HFF-Myc (cell line): ENCODE data around the gene PROZ.

ENCODE experiments used
- DNase-seq: peaks from one replicate; pipeline ENCODE4 v3.0.0-alpha.2; 2011; ENCODE audit warnings: low read depth; ENCODE audit errors: extremely low read depth
- H3K4me3 ChIP-seq: replicated peaks from 2 replicates; pipeline ENCODE4 v1.5.1; 2011; ENCODE audit warnings: low read depth, mild to moderate bottlenecking, control low read depth, low read length
- CTCF ChIP-seq: IDR thresholded peaks from 2 replicates; pipeline ENCODE4 v1.5.1; 2012; ENCODE audit warnings: mild to moderate bottlenecking, low read depth, low read length, control low read depth; ENCODE audit errors: missing control alignments

PROZ gene

GRCh38 chr13:113144255-113144629 is 14.2 kb upstream of the PROZ start:
- no peak for DNase-seq
- no peak for TF ChIP-seq CTCF
- H3K4me3 ChIP-seq, result no peak overlapping the region

DNA sequence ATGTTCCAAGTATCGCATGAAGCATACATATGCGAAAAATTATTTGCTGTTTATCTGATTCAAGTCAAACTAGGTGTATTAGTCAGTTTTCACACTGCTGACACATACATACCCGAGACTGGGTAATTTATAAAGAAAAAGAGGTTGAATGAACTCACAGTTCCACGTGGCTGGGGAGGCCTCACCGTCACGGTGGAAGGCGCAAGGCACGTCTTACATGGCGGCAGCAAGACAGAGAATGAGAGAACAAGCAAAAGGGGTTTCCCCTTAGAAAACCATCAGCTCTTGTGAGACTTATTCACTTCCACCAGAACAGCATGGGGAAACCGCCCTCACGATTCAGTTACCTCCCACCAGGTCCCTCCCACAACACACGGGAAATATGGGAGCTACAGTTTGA is 13.0 kb upstream of the PROZ start:
- no peak overlapping the region for H3K4me3 ChIP-seq
- DNase-seq, result no peak
- TF ChIP-seq CTCF, result no peak

DNA sequence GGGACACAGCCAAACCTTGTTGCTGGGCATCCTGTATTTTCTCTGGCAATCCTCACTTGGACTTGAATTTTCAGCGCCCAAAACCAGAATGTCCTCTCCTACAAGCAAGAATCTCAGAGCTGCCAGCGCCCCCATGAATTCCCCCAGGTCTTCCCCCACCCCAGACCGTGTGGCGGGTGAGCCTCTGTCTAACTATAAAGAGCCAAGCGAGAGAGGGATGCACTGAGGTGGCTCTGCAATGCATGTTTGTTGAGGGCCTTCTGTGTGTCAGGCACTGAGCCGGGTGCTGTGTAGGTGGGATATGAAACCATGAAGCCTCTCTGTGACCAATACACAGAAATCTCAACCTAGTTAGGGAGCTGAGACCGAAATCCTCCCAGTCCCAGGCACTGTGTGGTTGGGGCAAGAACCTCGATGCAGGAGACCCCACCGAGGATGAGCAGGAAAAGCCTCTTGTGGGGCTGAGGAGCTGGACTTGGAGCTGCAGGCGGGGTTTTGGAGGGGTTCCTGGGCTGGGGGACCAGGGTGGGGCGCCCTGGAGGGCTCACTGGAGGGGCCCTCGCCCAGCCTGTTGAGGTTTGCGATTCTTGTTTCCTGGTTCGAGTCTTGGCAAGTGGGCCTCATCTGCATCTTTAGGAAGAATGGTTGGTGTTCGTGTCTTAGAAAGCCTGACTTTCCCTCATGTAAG is 12.4 kb upstream of the PROZ start:
- no peak for TF ChIP-seq CTCF
- no peak for DNase-seq
- no peak overlapping the region for H3K4me3 ChIP-seq

- H3K4me3 ChIP-seq, result no peak overlapping the region
- TF ChIP-seq CTCF, result no peak
- DNase-seq, result no peak
These were observed 11.7 kb upstream of the PROZ start for GRCh38 chr13:113146750-113147149.

DNA sequence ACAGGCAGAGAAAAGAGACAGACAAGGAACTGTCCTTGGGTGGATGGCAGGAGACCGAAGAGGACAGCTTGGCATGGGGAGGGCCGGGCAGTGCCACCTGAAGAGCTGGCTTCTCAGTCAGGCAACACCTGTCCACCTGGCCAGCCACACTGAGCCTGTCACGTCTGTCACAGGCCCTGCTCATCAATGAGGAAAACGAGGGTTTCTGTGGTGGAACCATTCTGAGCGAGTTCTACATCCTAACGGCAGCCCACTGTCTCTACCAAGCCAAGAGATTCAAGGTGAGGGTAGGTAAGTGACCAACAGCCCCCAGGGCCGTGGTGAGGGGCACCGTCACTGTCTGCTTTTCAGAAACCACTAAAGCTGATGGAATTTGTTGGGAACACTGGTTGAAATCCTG is 11.2 kb upstream of the PROZ start:
- H3K4me3 ChIP-seq, result no peak overlapping the region
- DNase-seq, result no peak
- TF ChIP-seq CTCF, result no peak

- H3K4me3 ChIP-seq, result no peak overlapping the region
- DNase-seq, result no peak
- no peak for TF ChIP-seq CTCF
These were observed 10.0 kb upstream of the PROZ start for GRCh38 chr13:113148407-113148806.

GRCh38 chr13:113148940-113149503 is 9.4 kb upstream of the PROZ start:
- DNase-seq, result no peak
- no peak overlapping the region for H3K4me3 ChIP-seq
- no peak for TF ChIP-seq CTCF
